Esophagus muscularis mucosa (tissue), 4 donors: Measurements from ENCODE around the gene AREL1. TPM values are rescaled to one million over a fixed set of nuclear protein-coding genes. Genes with fewer than 3 reads are reported as not detected.

Experiments used
- DNase-seq: peaks from one replicate; pipeline ENCODE4 v3.0.0-alpha.2; 2017; ENCODE audit errors: extremely low spot score
- H3K27ac ChIP-seq, 4 donors: fragments of 200-600 bp; sonication (generic); replicated peaks in 1 of 4; 1 replicate in 3 of 4; 2 replicates in 1 of 4; pipeline ENCODE4 v1.5.1; 2016 to 2019; ENCODE audit warnings: mild to moderate bottlenecking in 1 of 4
- H3K27me3 ChIP-seq, 4 donors: fragments of 200-600 bp; sonication (generic); one replicate each; pipeline versions ENCODE4 v1.5.1 to v1.6.0; 2016 to 2019
- H3K36me3 ChIP-seq, 4 donors: fragments of 200-600 bp; sonication (generic); one replicate each; pipeline ENCODE4 v1.5.1; 2016 to 2019
- H3K4me1 ChIP-seq, 4 donors: fragments of 200-600 bp; sonication (generic); one replicate each; pipeline ENCODE4 v1.5.1; 2016 to 2019
- H3K4me3 ChIP-seq, 4 donors: fragments of 200-600 bp; sonication (generic); 1 replicate in 2 of 4; 2 replicates in 2 of 4; pipeline ENCODE4 v1.5.1; 2016 to 2019; ENCODE audit warnings: mild to moderate bottlenecking in 4 of 4, moderate library complexity in 1 of 4
- H3K9me3 ChIP-seq, 4 donors: fragments of 200-600 bp; sonication (generic); 1 replicate in 3 of 4; 2 replicates in 1 of 4; pipeline ENCODE4 v1.5.1; 2016 to 2019
- CTCF ChIP-seq, 3 experiments: fragments of 200-600 bp in 2 of 3; fragments of 450-650 bp in 1 of 3; sonication (generic) in 2 of 3; IDR thresholded peaks; one replicate each; pipeline ENCODE4 v1.5.1; 2017 to 2019; ENCODE audit warnings: antibody characterized with exemption in 3 of 3, mild to moderate bottlenecking in 2 of 3, moderate library complexity in 1 of 3
- EP300 ChIP-seq: sonication (generic); formaldehyde crosslinking; IDR thresholded peaks from one replicate; pipeline ENCODE4 v1.6.1; 2017; ENCODE audit warnings: antibody characterized with exemption
- POLR2A ChIP-seq: fragments of 450-650 bp; IDR thresholded peaks from one replicate; pipeline ENCODE4 v1.6.1; 2017; ENCODE audit warnings: antibody characterized with exemption, moderate library complexity, mild to moderate bottlenecking, low read depth
- POLR2AphosphoS5 ChIP-seq, 2 donors: sonication (generic); formaldehyde crosslinking; IDR thresholded peaks; one replicate each; pipeline ENCODE4 v1.6.1; 2017; ENCODE audit warnings: antibody characterized with exemption in 2 of 2
- WGBS: methylation state at CpG from one replicate; pipeline ENCODE4 v1.1.5; 2018; 5-methylcytosine and 5-hydroxymethylcytosine counted together
- intact Hi-C: fragments of 100-400 bp; cut with DNase I; formaldehyde crosslinking; loops from one replicate; pipeline ENCODE4 v1.15.1; 2023
- total RNA-seq, 4 donors: library from RNA; depleted of rRNA; stranded (reverse); fragments of >200 nt; gene quantifications; one replicate each; pipeline versions ENCODE4 v1.1.0 to v1.2.1, GENCODE V29; 2016

Gene AREL1
- total RNA-seq, 4 donors from 2014 or later, result 12.3 to 21.6 (median 16.2) TPM

- no peaks in the 10 kb centered on the region for H3K27me3 ChIP-seq
- peaks cover 37 to 94% (median 64%) of the 10 kb centered on the region in 4 donors for H3K36me3 ChIP-seq
- intact Hi-C loops, result no loop called here
- H3K4me3 ChIP-seq, result no peak overlapping the region
- DNase-seq, result no peak
- no peak overlapping the region for H3K27ac ChIP-seq
- H3K9me3 ChIP-seq, result no peaks in the 10 kb centered on the region
- 92% methylated on average over 4 of the region's 4 CpGs for WGBS
- H3K4me1 ChIP-seq, result no peaks in the 10 kb centered on the region
- TF ChIP-seq EP300, result no peak
- TF ChIP-seq POLR2A, result no peak
- no peak for TF ChIP-seq POLR2AphosphoS5 (IDR thresholded peaks at IDR 0.05)
- no peak for TF ChIP-seq CTCF (IDR thresholded peaks at IDR 0.05)
Observed at GRCh38 chr14:74735125-74735524, 22.2 kb upstream of the AREL1 start.

GRCh38 chr14:74733221-74733620 lies 20.3 kb upstream of the AREL1 start:
- TF ChIP-seq CTCF (IDR thresholded peaks at IDR 0.05), result no peak
- no peak for TF ChIP-seq POLR2A
- TF ChIP-seq EP300, result no peak
- no peak for TF ChIP-seq POLR2AphosphoS5 (IDR thresholded peaks at IDR 0.05)
- intact Hi-C loops, result no loop called here
- Histone ChIP-seq H3K4me3 (no peak overlapping the region), H3K9me3 (no peaks in the 10 kb centered on the region), H3K27ac (no peak overlapping the region), H3K4me1 (no peaks in the 10 kb centered on the region), H3K27me3 (no peaks in the 10 kb centered on the region), H3K36me3 (peaks cover 37 to 76% (median 58%) of the 10 kb centered on the region in 4 donors)
- no peak for DNase-seq
- 77% methylated on average over 3 of the region's 3 CpGs for WGBS

GRCh38 chr14:74732387-74732786 lies 19.5 kb upstream of the AREL1 start:
- no peak for DNase-seq
- intact Hi-C loops, result no loop called here
- 98% methylated on average over 2 of the region's 2 CpGs for WGBS
- peaks cover 37 to 68% (median 56%) of the 10 kb centered on the region in 4 donors for H3K36me3 ChIP-seq
- TF ChIP-seq POLR2AphosphoS5 (IDR thresholded peaks at IDR 0.05) (no peak), EP300 (no peak), POLR2A (no peak), CTCF (IDR thresholded peaks at IDR 0.05) (no peak)
- no peak overlapping the region for H3K27ac ChIP-seq
- H3K9me3 ChIP-seq, result no peaks in the 10 kb centered on the region
- H3K27me3 ChIP-seq, result no peaks in the 10 kb centered on the region
- no peak overlapping the region for H3K4me3 ChIP-seq
- no peaks in the 10 kb centered on the region for H3K4me1 ChIP-seq

- WGBS, result 95% methylated on average over 3 of the region's 3 CpGs
- H3K4me3 ChIP-seq, result no peak overlapping the region
- TF ChIP-seq POLR2A (no peak), CTCF (IDR thresholded peaks at IDR 0.05) (no peak), POLR2AphosphoS5 (IDR thresholded peaks at IDR 0.05) (no peak), EP300 (no peak)
- peaks cover 27 to 81% (median 55%) of the 10 kb centered on the region in 4 donors for H3K36me3 ChIP-seq
- H3K4me1 ChIP-seq, result no peaks in the 10 kb centered on the region
- H3K27ac ChIP-seq, result no peak overlapping the region
- H3K27me3 ChIP-seq, result no peaks in the 10 kb centered on the region
- intact Hi-C loops, result no loop called here
- H3K9me3 ChIP-seq, result no peaks in the 10 kb centered on the region
- DNase-seq, result no peak
Observed at GRCh38 chr14:74723134-74723533, 10.3 kb upstream of the AREL1 start.

- no peak overlapping the region for H3K27ac ChIP-seq
- peaks cover 44 to 98% (median 79%) of the 10 kb centered on the region in 4 donors for H3K36me3 ChIP-seq
- no peaks in the 10 kb centered on the region for H3K9me3 ChIP-seq
- no peak for DNase-seq
- no peak for TF ChIP-seq POLR2A
- no peak for TF ChIP-seq EP300
- no peak for TF ChIP-seq POLR2AphosphoS5 (IDR thresholded peaks at IDR 0.05)
- no peak for TF ChIP-seq CTCF (IDR thresholded peaks at IDR 0.05)
- no peaks in the 10 kb centered on the region for H3K27me3 ChIP-seq
- no peak overlapping the region for H3K4me3 ChIP-seq
- no peaks in the 10 kb centered on the region for H3K4me1 ChIP-seq
- intact Hi-C loops, result no loop called here
Observed at GRCh38 chr14:74720526-74720925, 7.6 kb upstream of the AREL1 start.
